Mesenchymal stem cell (in vitro differentiated cells and primary cell): ENCODE results near the gene ANKMY1.

ENCODE experiments used
- DNase-seq: peaks from one replicate; pipeline ENCODE4 v3.0.0-alpha.2; 2013
- H2AFZ ChIP-seq: one replicate; pipeline ENCODE4 v1.6.1; 2013; ENCODE audit warnings: low read depth, mild to moderate bottlenecking, control low read depth, inconsistent platforms, low read length, moderate library complexity
- H2AK5ac ChIP-seq: 2 replicates; pipeline ENCODE4 v1.6.1; 2013; ENCODE audit warnings: low read length, moderate library complexity, mild to moderate bottlenecking, inconsistent platforms; ENCODE audit not compliant: severe bottlenecking
- H2BK120ac ChIP-seq: one replicate; pipeline ENCODE4 v1.6.1; 2013; ENCODE audit warnings: low read depth, mild to moderate bottlenecking, inconsistent platforms, low read length, moderate library complexity
- H2BK12ac ChIP-seq, 2 experiments: one replicate each; pipeline ENCODE4 v1.6.1; 2013; ENCODE audit warnings: inconsistent platforms in 2 of 2, low read length in 2 of 2, mild to moderate bottlenecking in 2 of 2, moderate library complexity in 2 of 2, control low read depth in 1 of 2
- H2BK15ac ChIP-seq: one replicate; pipeline ENCODE4 v1.6.1; 2013; ENCODE audit warnings: mild to moderate bottlenecking, low read depth, inconsistent platforms; ENCODE audit not compliant: poor library complexity, severe bottlenecking
- H2BK5ac ChIP-seq: 2 replicates; pipeline ENCODE4 v1.6.1; 2013; ENCODE audit warnings: low read depth, mild to moderate bottlenecking, low read length, control low read depth, inconsistent platforms; ENCODE audit not compliant: poor library complexity, severe bottlenecking
- H3K14ac ChIP-seq, 2 experiments: one replicate each; pipeline ENCODE4 v1.6.1; 2013; ENCODE audit warnings: inconsistent platforms in 2 of 2, low read length in 2 of 2, control low read depth in 1 of 2, mild to moderate bottlenecking in 1 of 2, moderate library complexity in 1 of 2
- H3K18ac ChIP-seq, 2 experiments: one replicate each; pipeline ENCODE4 v1.6.1; 2013; ENCODE audit warnings: inconsistent platforms in 2 of 2, low read length in 2 of 2, control low read depth in 1 of 2, low read depth in 1 of 2, mild to moderate bottlenecking in 1 of 2
- H3K23ac ChIP-seq, 2 experiments: one replicate each; pipeline ENCODE4 v1.6.1; 2013; ENCODE audit warnings: inconsistent platforms in 2 of 2, low read length in 2 of 2, mild to moderate bottlenecking in 2 of 2, moderate library complexity in 2 of 2, control low read depth in 1 of 2
- H3K27ac ChIP-seq: 2 replicates; pipeline ENCODE4 v1.5.1; 2013; ENCODE audit warnings: mild to moderate bottlenecking, moderate library complexity, low read length, control low read depth, inconsistent platforms; ENCODE audit not compliant: poor library complexity, severe bottlenecking
- H3K27me3 ChIP-seq, 2 experiments: 2 replicates each; pipeline versions ENCODE4 v1.6.1 to v1.7.0; 2013; ENCODE audit warnings: low read length in 2 of 2, mild to moderate bottlenecking in 2 of 2, moderate library complexity in 2 of 2, control low read depth in 1 of 2, inconsistent platforms in 1 of 2; ENCODE audit not compliant: control insufficient read depth in 1 of 2, insufficient read depth in 1 of 2
- H3K36me3 ChIP-seq, 2 experiments: 2 replicates each; pipeline versions ENCODE4 v1.6.1 to v1.7.0; 2013; ENCODE audit warnings: low read length in 2 of 2, control low read depth in 1 of 2, inconsistent platforms in 1 of 2, low read depth in 1 of 2, mild to moderate bottlenecking in 1 of 2; ENCODE audit not compliant: insufficient read depth in 2 of 2, control insufficient read depth in 1 of 2
- H3K4ac ChIP-seq, 2 experiments: one replicate each; pipeline ENCODE4 v1.6.1; 2013; ENCODE audit warnings: inconsistent platforms in 2 of 2, low read length in 2 of 2, mild to moderate bottlenecking in 2 of 2, moderate library complexity in 2 of 2, control low read depth in 1 of 2, low read depth in 1 of 2
- H3K4me1 ChIP-seq: 2 replicates; pipeline ENCODE4 v1.6.1; 2013; ENCODE audit warnings: low read depth, low read length, control low read depth; ENCODE audit not compliant: control insufficient read depth, insufficient read depth
- H3K4me2 ChIP-seq: 2 replicates; pipeline ENCODE4 v1.6.1; 2013; ENCODE audit warnings: low read length, mild to moderate bottlenecking, inconsistent platforms; ENCODE audit not compliant: poor library complexity, severe bottlenecking
- H3K4me3 ChIP-seq, 2 experiments: 2 replicates each; pipeline versions ENCODE4 v1.5.1 to v1.7.0; 2013; ENCODE audit warnings: low read length in 2 of 2, mild to moderate bottlenecking in 2 of 2, control low read depth in 1 of 2, low read depth in 1 of 2; ENCODE audit not compliant: insufficient read depth in 1 of 2
- H3K79me1 ChIP-seq: replicated peaks from 2 replicates; pipeline ENCODE4 v1.6.1; 2013; ENCODE audit warnings: mild to moderate bottlenecking, control low read depth, low read length, inconsistent platforms; ENCODE audit not compliant: poor library complexity, severe bottlenecking
- H3K9ac ChIP-seq: 2 replicates; pipeline ENCODE4 v1.7.0; 2013; ENCODE audit warnings: mild to moderate bottlenecking, low read length, moderate library complexity
- H3K9me3 ChIP-seq: 2 replicates; pipeline ENCODE4 v1.7.0; 2013; ENCODE audit warnings: mild to moderate bottlenecking, low read length; ENCODE audit not compliant: control insufficient read depth
- H4K8ac ChIP-seq: one replicate; pipeline ENCODE4 v1.6.1; 2013; ENCODE audit warnings: inconsistent platforms, mild to moderate bottlenecking, low read length, moderate library complexity
- H4K91ac ChIP-seq: one replicate; pipeline ENCODE4 v1.6.1; 2013; ENCODE audit warnings: mild to moderate bottlenecking, low read length, inconsistent platforms
- WGBS: methylation state at CpG from one replicate; pipeline ENCODE4 v1.1.7; 2013; ENCODE audit warnings: mixed read lengths; 5-methylcytosine and 5-hydroxymethylcytosine counted together

The ANKMY1 gene

GRCh38 chr2:240554767-240555493 is 2.9 kb downstream of the ANKMY1 start:
- H2AFZ ChIP-seq: no peak overlapping the region
- no peak overlapping the region for H2BK12ac ChIP-seq
- 95% methylated on average over 15 of the region's 17 CpGs for WGBS

GRCh38 chr2:240553956-240554480 is 3.8 kb downstream of the ANKMY1 start:
- no peak overlapping the region for H4K91ac ChIP-seq
- peaks cover 54% of the 10 kb centered on the region for H3K79me1 ChIP-seq
- WGBS: 95% methylated on average over 7 of the region's 7 CpGs
- no peak overlapping the region for H3K9ac ChIP-seq
- no peak overlapping the region for H2AFZ ChIP-seq
- no peak overlapping the region for H3K4me2 ChIP-seq
- DNase-seq: no peak
- H2BK5ac ChIP-seq: no peak overlapping the region
- H3K4me1 ChIP-seq: peaks cover 31% of the 10 kb centered on the region
- H3K14ac ChIP-seq: no peak overlapping the region
- H3K9me3 ChIP-seq: no peaks in the 10 kb centered on the region
- no peak overlapping the region for H3K4me3 ChIP-seq
- H3K23ac ChIP-seq: no peak overlapping the region
- H3K27ac ChIP-seq: no peak overlapping the region
- H3K36me3 ChIP-seq: peaks cover 33 to 34% of the 10 kb centered on the region in 2 experiments
- H4K8ac ChIP-seq: no peak overlapping the region
- H2AK5ac ChIP-seq: no peak overlapping the region
- H2BK12ac ChIP-seq: no peak overlapping the region
- H2BK120ac ChIP-seq: no peak overlapping the region
- H3K27me3 ChIP-seq: no peaks in the 10 kb centered on the region
- no peak overlapping the region for H2BK15ac ChIP-seq
- H3K18ac ChIP-seq: no peak overlapping the region
- H3K4ac ChIP-seq: no peak overlapping the region

More at GRCh38 chr2:240554767-240555493, 2.9 kb downstream of the ANKMY1 start:
- H2AK5ac ChIP-seq: no peak overlapping the region
- no peak overlapping the region for H3K27ac ChIP-seq
- no peak overlapping the region for H3K14ac ChIP-seq
- no peak overlapping the region for H3K4me2 ChIP-seq
- no peak overlapping the region for H3K4me3 ChIP-seq
- H3K9me3 ChIP-seq: no peaks in the 10 kb centered on the region
- no peak overlapping the region for H2BK120ac ChIP-seq
- H2BK15ac ChIP-seq: no peak overlapping the region
- H3K9ac ChIP-seq: no peak overlapping the region
- no peak overlapping the region for H4K8ac ChIP-seq
- H2BK5ac ChIP-seq: no peak overlapping the region
- H3K79me1 ChIP-seq: peaks cover 61% of the 10 kb centered on the region
- H3K18ac ChIP-seq: no peak overlapping the region
- peak overlapping the region in 1 of 2 experiments; percentile 24 for H3K4ac ChIP-seq
- peak overlapping the region in 1 of 2 experiments; percentile 46 for H3K23ac ChIP-seq
- H3K4me1 ChIP-seq: peaks cover 36% of the 10 kb centered on the region
- peaks cover 33 to 34% of the 10 kb centered on the region in 2 experiments for H3K36me3 ChIP-seq
- no peaks in the 10 kb centered on the region for H3K27me3 ChIP-seq
- H4K91ac ChIP-seq: no peak overlapping the region
- DNase-seq: no peak

- Histone ChIP-seq H3K4ac (no peak overlapping the region), H3K27ac (no peak overlapping the region), H3K4me3 (no peak overlapping the region), H3K79me1 (peaks cover 39% of the 10 kb centered on the region), H2BK120ac (no peak overlapping the region), H3K18ac (no peak overlapping the region), H3K9me3 (no peaks in the 10 kb centered on the region), H3K4me2 (no peak overlapping the region), H4K8ac (no peak overlapping the region), H2BK5ac (no peak overlapping the region), H2AK5ac (no peak overlapping the region), H3K9ac (no peak overlapping the region), H2AFZ (no peak overlapping the region), H3K27me3 (no peaks in the 10 kb centered on the region), H3K14ac (no peak overlapping the region), H3K4me1 (peaks cover 12% of the 10 kb centered on the region), H4K91ac (no peak overlapping the region), H3K36me3 (peaks cover 29 to 33% of the 10 kb centered on the region in 2 experiments), H2BK12ac (no peak overlapping the region), H2BK15ac (no peak overlapping the region), H3K23ac (no peak overlapping the region)
- DNase-seq: no peak
- 0% methylated on average over 1 of the region's 1 CpG for WGBS
These were observed 6.0 kb downstream of the ANKMY1 start for GRCh38 chr2:240551811-240552210.

- Histone ChIP-seq H3K23ac (no peak overlapping the region), H3K36me3 (peaks cover 29 to 30% of the 10 kb centered on the region in 2 experiments), H4K91ac (no peak overlapping the region), H3K4me2 (no peak overlapping the region), H2BK120ac (no peak overlapping the region), H3K9me3 (no peaks in the 10 kb centered on the region), H2BK15ac (no peak overlapping the region), H3K18ac (no peak overlapping the region), H3K27me3 (no peaks in the 10 kb centered on the region), H2BK5ac (no peak overlapping the region), H3K27ac (no peak overlapping the region), H3K4me1 (peaks cover 9% of the 10 kb centered on the region), H3K14ac (no peak overlapping the region), H4K8ac (no peak overlapping the region), H3K9ac (no peak overlapping the region), H3K4ac (no peak overlapping the region), H2AK5ac (no peak overlapping the region), H3K79me1 (peaks cover 34% of the 10 kb centered on the region), H2BK12ac (no peak overlapping the region), H2AFZ (no peak overlapping the region), H3K4me3 (no peak overlapping the region)
- WGBS: 92% methylated on average over 4 of the region's 4 CpGs
- no peak for DNase-seq
These were observed 6.5 kb downstream of the ANKMY1 start for GRCh38 chr2:240551288-240551687.
